NCI-H2196 (cell line): Measurements from ENCODE around the gene POMC.
A peak's percentile ranks its signal among the peaks of the same experiment; 100 is the strongest.
"Not testable (repeated sequence)": the region's sequence is repeated elsewhere in the genome, so short reads cannot be mapped to it uniquely, and the experiment has no call there.

Source experiments
- DNase-seq: peaks from one replicate; lab custom pipeline; 2025; ENCODE audit not compliant: unreplicated experiment; lab: John Stamatoyannopoulos, UW

POMC gene

DNA sequence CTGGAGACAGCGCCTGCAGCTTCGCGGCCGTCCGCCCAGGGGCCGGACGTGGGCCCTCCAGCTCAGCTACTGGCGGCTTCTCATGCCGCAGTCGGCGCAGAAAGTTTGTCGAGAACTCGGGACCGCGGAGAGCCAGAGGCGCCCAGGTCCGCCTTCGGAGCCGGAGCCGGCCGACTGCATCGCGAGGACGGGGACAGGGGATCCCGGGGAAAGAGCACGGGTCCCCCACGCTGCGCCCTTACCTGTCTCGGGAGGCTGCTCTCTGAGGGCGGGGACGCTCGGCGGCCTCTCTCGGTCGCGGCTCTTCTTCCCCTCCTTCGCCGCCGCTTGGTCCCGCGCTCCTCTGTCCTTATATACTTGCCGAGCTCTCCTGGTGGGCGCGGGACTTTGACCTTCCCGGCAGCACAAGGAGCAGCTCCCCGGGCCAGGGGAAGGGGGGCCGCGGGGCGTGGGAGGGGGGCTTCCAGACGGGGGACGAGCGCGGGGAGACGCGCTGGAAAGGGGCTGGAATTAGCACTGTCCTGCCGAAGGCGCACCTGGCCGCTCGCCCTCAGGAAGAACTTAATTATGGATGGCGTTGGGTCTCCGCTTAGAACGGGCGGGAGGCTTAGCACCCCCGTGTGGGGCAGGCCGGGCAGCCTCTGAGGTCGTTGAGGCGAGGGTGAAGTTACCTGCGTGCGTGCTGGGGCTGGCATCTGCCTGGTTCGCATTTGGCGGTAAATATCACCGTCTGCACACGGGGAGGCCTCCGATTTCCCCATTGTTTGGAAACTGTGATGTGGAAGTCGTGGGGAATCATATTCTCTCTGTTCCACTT, at the start of gene POMC:
Gene POMC, minus strand, starts transcription at position 325 of the 817 bp plus-strand sequence. CDS start 3,808 bp downstream, outside the sequence.
- peak; percentile 14 for DNase-seq

DNA sequence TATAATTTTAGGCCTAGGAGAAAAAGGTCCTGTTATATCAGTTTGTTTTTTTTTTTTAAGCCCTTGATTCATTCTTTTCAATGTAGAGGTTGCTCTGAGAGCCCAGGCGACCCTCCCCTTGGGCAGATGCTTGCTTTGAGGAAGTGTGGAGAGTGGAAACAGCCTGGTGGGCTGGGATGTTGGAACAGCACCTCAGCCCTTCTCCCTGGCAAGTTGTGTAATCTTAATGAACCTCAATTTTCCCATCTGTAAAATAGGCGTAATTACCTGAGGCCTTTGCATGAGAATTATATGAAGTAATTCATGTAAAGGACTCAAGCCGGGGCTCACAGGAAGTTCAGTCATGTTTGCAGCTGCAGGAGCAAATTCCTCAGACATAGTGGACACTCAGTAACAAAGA, 49.7 kb upstream of the POMC start:
- no peak for DNase-seq

DNA sequence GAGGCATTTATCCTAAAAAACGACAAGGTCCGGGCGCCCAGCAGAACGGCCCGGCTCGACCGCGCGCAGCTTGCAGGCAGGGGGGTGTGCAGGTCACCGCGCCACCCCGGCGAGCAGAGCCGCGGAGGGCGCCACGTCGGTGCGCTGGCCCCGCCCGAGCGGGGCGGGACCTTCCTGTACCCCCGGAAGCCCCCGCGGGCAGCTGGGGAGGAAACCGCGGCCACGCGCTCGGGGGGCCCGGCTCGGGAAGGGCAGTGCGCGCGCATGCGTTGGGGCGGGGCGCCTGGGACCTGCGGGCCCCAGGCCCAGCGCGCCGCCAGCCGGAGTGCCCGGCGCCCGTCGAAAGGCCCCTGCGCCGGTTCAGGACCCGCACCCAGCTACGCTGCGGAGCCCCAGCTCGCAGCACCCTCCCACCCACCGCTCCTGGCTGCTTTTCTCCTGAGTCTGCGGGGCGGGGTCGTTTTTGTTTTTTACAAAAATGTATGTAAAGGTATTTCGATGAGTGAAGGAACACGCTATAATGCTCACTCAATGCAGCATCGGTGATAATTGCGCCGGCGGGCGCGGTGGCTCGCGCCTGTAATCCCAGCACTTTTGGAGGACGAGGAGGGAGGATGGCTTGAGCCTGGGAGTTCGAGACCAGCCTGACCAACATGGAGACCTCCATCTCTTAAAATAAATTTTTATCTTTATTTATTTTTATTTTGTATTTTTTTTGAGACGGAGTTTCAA, 47.7 kb upstream of the POMC start:
- no peak for DNase-seq

DNA sequence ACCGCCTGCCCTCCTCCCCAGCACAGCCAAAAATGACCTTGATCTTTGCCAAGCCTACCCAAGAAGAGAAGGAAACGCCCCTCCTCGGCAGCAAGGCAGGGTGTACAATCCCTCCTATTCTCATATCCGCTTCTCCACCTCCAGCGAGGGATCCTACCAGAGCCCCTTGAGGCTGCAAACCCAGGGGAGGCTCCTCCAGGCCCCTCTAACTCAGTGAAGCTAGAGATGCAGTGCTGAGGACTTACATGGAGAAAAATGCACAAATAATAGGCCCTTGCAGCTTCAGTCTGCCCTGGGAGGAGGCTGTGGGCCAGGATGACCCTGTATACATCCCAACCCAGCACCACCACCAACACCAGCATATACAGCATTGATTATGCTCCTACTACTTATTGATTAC, 46.9 kb upstream of the POMC start:
- no peak for DNase-seq

DNA sequence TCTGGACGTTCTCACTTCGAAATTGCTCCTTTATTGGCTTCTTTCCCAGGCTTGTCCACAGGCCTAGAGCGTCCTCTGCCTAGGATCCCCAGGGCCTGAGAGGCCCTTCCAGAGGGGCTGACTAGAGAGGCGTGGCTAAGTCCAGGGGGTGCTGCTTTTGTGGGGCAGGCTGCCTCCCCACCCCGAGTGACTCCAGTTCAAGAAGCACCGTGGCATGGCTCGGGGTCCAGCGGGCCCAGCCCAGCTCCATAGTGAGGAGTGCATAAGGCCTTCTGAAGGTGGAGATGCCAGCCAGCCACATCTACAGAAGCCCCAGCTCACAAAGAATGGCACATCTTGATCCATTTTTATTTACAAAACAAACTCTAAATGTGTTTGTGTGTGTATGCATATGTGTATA, 44.8 kb upstream of the POMC start:
- no peak for DNase-seq

DNA sequence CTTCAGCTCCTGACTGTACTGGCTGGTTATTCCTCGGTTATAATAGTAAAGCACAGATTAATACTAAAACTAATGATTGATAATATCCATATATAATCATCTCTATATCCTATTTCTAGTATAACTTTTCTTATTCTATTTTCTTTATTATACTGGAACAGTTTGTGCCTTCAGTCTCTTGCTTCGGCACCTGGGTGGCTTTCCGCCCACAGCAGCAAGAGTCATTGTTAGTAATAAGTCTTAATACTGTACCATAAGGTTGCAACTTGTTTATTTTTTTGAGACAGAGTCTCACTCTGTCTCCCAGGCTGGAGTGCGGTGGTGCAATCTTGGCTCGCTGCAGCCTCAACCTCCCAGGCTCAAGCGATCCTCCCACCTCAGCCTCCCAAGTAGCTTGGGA, 42.5 kb upstream of the POMC start:
- DNase-seq, result not testable (repeated sequence)

DNA sequence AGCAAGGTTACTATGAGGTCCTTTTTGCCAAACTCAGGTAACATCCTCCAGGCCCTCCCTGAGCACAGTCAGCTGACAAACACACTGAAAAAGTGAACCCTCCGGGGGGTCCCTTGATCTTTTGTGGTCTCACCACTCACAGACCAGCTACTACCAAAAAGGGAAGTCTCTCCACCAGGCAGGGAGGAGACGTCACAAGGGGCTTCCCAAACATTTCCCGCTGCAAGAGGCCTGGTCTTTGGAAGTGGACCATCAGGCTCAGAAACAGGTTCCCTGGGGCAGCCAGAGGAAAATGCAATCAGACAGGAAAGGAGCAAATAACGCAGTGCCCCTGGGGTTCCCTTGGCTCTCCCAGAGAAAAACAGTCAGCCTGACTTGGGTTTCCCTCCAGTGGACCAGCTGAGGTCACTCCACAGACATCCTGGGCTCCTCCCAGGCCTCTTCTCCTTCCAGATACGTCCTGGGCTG, 38.7 kb upstream of the POMC start:
- DNase-seq, result no peak

DNA sequence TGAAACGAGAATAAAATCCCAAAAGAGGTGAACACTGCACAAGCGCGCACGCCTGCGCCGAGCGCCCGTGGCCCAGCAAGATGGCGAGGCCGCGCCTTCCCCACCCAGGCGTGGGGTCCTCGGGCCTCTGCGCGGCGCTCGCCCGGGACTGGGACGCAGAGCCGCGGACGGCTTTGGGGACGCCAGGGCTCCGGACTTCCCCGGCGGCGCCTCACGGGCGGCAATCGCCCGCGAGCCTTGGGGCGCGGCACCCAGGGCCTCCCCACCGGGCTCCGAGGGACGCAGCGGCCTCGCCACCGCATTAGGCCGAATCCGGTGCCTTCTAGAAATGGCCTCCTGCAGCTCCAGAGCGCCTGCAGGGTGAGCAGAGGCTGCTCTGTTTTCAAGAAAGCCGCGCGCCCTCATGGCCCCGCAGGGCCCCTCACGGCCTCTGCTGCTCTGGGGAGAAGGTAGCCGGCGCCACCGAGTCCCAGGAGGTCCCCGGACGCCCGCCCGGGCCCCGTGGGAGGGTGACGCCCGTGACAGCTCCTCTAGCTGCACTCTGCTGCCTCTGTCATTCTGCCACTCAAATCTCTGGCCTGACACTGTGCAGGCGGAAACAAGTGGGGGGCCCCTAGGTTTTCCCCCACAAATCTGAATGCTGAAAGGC, 35.9 kb upstream of the POMC start:
- DNase-seq, result no peak

DNA sequence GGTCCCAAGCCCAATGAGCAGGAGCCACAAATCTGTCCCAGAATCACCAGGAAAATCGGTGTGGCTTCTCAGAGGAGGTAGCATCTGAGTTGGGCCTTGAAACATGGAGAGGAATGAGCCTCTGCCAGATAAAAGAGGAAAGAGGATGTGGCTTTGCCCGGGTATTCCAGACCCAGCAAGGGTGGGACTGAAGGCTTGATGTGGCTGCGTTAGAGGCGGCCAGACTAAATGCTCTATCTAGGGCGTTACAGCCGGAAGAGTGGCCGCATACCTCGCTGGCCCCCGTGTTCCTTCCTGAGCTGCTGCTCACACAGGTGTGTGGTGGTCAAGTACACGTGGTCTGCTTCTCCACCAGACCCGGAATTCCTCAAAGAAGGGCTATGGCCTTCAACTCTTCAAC, 33.9 kb upstream of the POMC start:
- no peak for DNase-seq

DNA sequence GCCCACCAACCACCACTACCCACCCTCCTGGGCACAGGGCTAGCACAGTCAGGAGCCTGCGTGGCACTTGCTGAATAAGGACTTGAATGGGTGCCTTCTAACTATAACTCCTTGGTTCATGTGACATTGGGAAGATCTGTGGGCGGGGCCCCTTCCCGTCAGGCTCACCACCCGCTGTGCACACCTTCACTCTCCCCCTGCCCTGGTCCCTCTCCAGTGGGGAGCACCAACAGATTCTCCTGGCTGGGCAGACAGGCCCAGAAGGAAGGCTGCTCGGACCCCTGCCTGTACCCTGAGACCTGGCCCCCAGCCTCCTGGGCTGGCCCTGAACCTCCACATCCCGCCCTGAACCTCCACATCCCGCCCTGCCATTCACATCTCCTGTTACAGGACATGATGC, 33.4 kb upstream of the POMC start:
- DNase-seq, result no peak

DNA sequence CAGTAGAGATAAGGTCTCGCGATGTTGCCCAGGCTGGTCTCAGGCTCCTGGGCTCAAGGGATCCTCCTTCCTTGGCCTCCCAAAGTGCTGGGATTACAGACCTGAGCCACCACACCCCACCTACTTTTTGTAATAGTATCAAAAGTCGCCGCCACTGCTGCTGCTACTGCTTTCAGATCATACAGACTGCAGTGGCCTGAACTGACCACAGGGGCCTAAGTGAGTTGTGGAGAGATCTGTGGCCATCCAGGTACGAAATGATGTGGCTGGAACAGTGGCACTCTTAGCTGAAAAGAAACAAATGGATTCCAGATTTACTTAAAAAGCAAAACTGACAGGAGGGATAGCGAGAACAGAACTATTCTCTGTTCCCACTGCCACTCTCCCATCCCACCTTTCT, 32.9 kb upstream of the POMC start:
- peak; percentile 32 for DNase-seq

DNA sequence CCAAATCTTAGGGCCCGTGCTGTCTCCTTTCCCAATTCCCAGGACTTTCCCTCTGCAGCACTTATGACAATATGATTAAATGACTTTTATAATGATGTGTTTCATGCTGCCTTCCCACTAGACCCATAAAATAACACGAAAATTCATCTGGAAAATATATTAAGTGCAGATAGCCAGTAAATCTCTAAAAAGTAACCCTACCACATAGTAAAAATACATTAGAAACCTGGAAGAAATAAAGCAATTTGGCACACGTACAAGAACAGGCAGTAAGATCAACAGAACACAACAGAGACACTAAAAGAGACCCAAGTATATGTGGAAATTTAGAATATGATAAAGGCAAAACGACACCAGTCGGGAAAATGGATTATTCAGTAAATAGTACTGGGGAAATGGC, 30.2 kb upstream of the POMC start:
- no peak for DNase-seq

DNA sequence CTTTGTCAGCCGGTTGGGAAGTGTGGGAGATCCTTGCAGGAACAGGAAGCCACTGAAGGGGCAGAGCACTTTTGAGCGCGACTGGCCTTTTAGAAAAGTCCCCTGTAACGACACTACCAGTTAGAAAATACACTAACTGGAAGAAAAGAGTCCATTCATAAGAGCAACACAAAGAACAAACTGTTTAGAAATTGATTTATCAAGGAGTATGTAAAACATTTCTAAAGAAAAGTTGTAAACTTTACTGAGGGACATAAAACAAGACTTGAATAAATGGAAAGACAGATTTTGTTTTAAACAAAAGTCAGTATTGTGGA, 29.8 kb upstream of the POMC start:
- DNase-seq, result no peak

DNA sequence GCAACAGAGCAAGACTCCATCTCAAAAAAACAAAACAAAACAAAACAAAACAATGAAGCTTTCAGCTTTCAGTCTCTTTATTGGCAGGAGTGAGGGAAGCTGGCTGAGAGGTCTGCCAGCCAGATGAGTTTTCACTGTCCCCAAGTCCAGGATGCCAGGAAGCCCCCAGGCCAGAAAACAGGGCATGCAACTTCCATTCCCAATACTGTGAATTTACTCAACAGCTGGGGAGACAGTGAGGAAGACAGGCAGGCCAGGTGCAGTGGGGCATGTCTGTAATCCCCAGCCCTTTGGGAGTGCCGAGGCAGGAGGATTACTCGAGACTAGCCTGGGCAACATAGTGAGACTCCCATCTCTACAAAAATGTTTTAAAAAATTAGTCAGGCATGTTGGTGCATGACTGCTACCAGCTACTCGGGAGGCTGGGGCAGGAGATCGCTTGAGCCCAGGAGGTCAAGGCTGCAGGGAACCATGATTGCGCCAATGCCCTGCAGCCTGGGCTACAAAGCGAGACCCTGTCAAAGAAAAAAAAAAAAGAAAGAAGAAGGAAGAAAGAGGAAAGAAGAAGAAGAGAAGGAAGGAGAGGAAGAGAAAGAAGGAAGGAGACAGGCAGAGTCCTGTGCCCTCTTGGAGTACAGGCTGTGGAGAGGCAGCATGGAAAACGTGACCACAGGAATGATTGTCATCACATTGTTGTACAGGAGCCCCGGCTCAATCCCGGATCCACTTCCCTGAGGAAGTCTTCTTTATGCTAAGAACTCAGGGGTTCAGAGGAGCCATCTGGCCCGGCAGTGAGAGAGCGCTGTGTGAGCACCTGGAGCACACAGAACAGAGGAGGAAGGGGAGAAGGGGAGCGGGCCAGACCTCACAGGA, 29.2 kb upstream of the POMC start:
- DNase-seq, result no peak

DNA sequence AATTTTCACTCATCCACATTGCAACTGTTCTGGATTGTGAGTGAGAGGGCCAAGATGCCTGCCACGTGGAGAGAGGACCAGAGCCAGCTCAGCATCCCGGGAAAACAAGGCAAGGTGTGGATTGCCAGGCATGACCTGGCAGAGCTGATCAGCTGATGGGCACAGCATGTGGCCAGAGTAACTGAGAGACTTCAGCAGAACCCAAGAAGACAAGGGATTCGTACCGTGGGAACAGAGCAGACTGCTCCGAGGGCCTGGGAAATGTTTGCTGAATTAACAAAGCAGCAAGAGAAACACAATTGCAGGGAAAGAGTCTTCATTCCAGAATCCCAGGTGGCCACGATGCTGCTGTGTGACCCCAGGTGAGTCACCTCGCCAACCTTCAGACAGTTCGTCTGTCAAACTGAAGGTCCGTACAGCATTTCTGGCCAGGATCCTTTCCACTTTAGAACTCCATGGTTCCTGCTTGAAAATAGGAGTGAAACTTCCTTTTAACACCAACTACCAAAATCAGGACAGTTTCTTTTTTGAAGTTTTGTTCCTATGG, 26.3 kb upstream of the POMC start:
- DNase-seq, result no peak

DNA sequence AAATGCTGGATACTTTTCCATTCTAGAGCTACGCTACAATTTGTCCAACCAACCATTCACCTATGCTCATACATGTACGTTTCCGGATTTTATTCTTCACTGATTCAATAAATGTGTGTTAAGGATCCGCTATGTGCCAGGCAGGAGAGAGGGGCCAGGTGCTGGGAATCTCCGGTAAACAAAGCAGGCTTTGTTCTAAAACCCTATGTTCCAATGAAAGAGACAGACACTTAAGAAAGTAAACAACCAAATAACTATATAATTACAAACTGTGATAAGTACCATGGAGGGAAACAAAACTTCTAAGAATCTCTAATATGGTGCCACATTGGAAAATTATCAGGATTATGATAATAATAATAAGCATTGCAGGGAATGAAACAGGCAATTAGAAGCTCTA, 22.2 kb upstream of the POMC start:
- DNase-seq, result peak; percentile 22

DNA sequence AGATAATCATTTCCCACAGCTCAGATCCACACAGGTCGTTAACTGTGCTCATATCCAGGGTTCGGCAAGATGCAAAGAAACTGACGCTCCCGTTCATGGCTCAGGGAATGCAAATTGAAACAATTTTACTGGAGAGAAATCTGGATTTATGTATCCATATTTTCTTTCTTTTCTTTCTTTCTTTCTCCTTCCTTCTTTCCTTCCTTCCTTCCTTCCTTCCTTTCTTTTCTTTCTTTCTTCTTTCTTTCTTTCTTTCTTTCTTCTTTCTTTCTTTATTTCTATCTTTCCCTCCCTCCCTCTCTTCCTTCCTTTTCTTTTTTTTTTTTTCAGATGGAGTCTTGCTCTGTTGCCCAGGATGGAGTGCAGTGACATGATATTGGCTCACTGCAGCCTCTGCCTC, 20.0 kb upstream of the POMC start:
- no peak for DNase-seq

DNA sequence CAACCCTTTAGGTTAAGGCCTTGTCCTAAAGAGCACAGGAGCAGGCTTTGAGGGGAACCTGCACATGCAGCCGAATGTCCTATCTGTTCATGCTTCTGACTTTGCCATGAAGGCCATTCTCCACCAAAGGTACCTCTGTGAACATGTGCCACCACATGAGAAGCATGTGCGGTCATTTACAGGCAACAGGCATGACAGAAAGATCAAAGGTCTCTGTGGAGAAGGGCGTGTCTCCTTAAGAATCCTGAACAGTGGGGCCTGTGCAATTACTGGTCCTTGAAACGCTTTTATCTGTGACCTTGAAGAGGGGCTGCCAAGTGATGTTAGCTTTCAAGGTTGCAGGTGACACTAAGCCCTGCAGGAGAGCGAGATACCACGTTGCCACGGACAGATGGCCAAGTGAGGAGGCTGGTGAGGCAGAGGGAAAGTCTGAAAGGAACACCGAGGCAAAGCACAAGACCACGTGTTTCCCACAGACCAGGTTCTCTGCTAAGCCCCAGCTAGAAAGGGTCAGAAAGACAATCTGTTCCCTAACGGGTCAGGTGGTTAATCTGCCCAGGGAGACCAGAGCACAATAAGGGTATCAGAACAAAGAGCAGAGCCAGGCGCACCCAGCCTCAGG, 19.5 kb upstream of the POMC start:
- no peak for DNase-seq

DNA sequence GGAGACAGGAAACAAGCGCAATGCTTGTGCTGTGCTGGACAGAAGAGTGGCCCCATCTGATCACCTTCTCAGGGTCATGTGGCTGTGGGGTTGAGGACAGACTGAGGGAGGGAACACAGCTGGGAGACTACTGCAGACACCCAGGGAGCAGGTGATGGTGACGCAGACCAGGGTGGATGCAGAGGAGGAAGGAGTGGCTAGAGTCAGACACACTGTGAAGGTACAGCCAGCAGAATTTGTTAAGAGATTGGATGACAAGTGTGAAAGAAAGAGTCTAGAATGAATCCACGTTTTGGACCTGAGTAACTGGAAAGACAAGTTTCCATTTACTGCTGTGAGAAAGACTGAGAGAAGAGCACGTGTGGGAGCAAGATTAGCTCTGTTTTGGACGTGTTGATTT, 15.9 kb upstream of the POMC start:
- DNase-seq, result peak; percentile 17

DNA sequence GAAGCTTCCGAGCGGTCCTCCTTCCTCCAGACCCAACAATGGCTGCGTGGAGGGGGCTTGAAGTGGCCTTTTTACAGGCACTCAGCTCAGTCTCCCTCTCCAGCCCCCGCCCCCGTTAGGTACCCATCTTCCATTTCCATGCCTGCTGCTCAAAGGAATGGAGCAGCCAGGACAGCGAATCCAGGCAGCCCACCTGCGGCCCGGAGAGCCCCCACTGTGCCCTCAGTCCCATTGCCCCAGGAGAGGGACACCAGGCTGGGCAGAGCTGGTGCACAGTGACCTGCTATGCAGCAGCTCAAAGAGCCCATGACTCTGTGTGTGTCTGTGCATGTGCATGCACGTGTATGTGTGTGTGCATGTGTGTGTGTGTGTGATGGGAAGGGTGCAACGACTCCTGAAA, 10.6 kb upstream of the POMC start:
- no peak for DNase-seq
